ENCODE results near the gene TRIM8.
A peak's percentile ranks its signal among the peaks of the same experiment; 100 is the strongest.

Gene TRIM8

GRCh38 chr10:102642736-102643335, 1.4 kb upstream of the TRIM8 start:
- Histone ChIP-seq H3K4me3 (ENCODE audit: insufficient read depth, low read depth, low read length, poor library complexity, severe bottlenecking) (peak overlapping the region; percentile 92), H3K9me3 (ENCODE audit: control insufficient read depth, low read length) (no peaks in the 10 kb centered on the region), H3K27ac (ENCODE audit: insufficient read depth, low read length, poor library complexity, severe bottlenecking) (peak overlapping the region; percentile 89), H3K27me3 (replicated peaks; ENCODE audit: control insufficient read depth, insufficient read depth, low read length, poor library complexity, severe bottlenecking) (no peaks in the 10 kb centered on the region), H3K36me3 (ENCODE audit: control insufficient read depth, insufficient read depth, low read length) (no peaks in the 10 kb centered on the region), H3K4me1 (ENCODE audit: control insufficient read depth, insufficient read depth, low read length, poor library complexity, severe bottlenecking) (peaks cover 19% of the 10 kb centered on the region)
- peak in 2 of 3 donors; percentile 39 to 47 for DNase-seq

- H3K36me3 ChIP-seq (ENCODE audit: control insufficient read depth, insufficient read depth, low read length): no peaks in the 10 kb centered on the region
- DNase-seq: peak; percentile 16 to 31 (median 17)
- peaks cover 26% of the 10 kb centered on the region for H3K4me1 ChIP-seq (ENCODE audit: control insufficient read depth, insufficient read depth, low read length, poor library complexity, severe bottlenecking)
These were observed 778 bp upstream of the TRIM8 start for GRCh38 chr10:102643336-102644065.

GRCh38 chr10:102644646-102645387, 538 bp downstream of the TRIM8 start:
- Histone ChIP-seq H3K9me3 (ENCODE audit: control insufficient read depth, low read length) (no peaks in the 10 kb centered on the region), H3K4me1 (ENCODE audit: control insufficient read depth, insufficient read depth, low read length, poor library complexity, severe bottlenecking) (peaks cover 39% of the 10 kb centered on the region), H3K4me3 (ENCODE audit: insufficient read depth, low read depth, low read length, poor library complexity, severe bottlenecking) (peak overlapping the region; percentile 87), H3K27me3 (replicated peaks; ENCODE audit: control insufficient read depth, insufficient read depth, low read length, poor library complexity, severe bottlenecking) (no peaks in the 10 kb centered on the region), H3K36me3 (ENCODE audit: control insufficient read depth, insufficient read depth, low read length) (no peaks in the 10 kb centered on the region), H3K27ac (ENCODE audit: insufficient read depth, low read length, poor library complexity, severe bottlenecking) (peak overlapping the region; percentile 95)
- DNase-seq: peak; percentile 69 to 75 (median 70)

More at GRCh38 chr10:102643336-102644065, 778 bp upstream of the TRIM8 start:
- H3K9me3 ChIP-seq (ENCODE audit: control insufficient read depth, low read length): no peaks in the 10 kb centered on the region
- H3K27ac ChIP-seq (ENCODE audit: insufficient read depth, low read length, poor library complexity, severe bottlenecking): peak overlapping the region; percentile 95
- peak overlapping the region; percentile 92 for H3K4me3 ChIP-seq (ENCODE audit: insufficient read depth, low read depth, low read length, poor library complexity, severe bottlenecking)
- no peaks in the 10 kb centered on the region for H3K27me3 ChIP-seq (replicated peaks; ENCODE audit: control insufficient read depth, insufficient read depth, low read length, poor library complexity, severe bottlenecking)

GRCh38 chr10:102645388-102645740, 1.1 kb downstream of the TRIM8 start:
- no peaks in the 10 kb centered on the region for H3K36me3 ChIP-seq (ENCODE audit: control insufficient read depth, insufficient read depth, low read length)
- peak; percentile 15 to 41 (median 39) for DNase-seq
- no peaks in the 10 kb centered on the region for H3K9me3 ChIP-seq (ENCODE audit: control insufficient read depth, low read length)
- H3K4me3 ChIP-seq (ENCODE audit: insufficient read depth, low read depth, low read length, poor library complexity, severe bottlenecking): peak overlapping the region; percentile 87
- peak overlapping the region; percentile 95 for H3K27ac ChIP-seq (ENCODE audit: insufficient read depth, low read length, poor library complexity, severe bottlenecking)
- no peaks in the 10 kb centered on the region for H3K27me3 ChIP-seq (replicated peaks; ENCODE audit: control insufficient read depth, insufficient read depth, low read length, poor library complexity, severe bottlenecking)
- H3K4me1 ChIP-seq (ENCODE audit: control insufficient read depth, insufficient read depth, low read length, poor library complexity, severe bottlenecking): peaks cover 44% of the 10 kb centered on the region

- Histone ChIP-seq H3K4me3 (ENCODE audit: insufficient read depth, low read depth, low read length, poor library complexity, severe bottlenecking) (peak overlapping the region; percentile 87), H3K4me1 (ENCODE audit: control insufficient read depth, insufficient read depth, low read length, poor library complexity, severe bottlenecking) (peaks cover 51% of the 10 kb centered on the region), H3K9me3 (ENCODE audit: control insufficient read depth, low read length) (no peaks in the 10 kb centered on the region)
These were observed 1.7 kb downstream of the TRIM8 start for GRCh38 chr10:102645741-102646609.

GRCh38 chr10:102646610-102647442, 2.5 kb downstream of the TRIM8 start:
- Histone ChIP-seq H3K27ac (ENCODE audit: insufficient read depth, low read length, poor library complexity, severe bottlenecking) (peak overlapping the region; percentile 95), H3K9me3 (ENCODE audit: control insufficient read depth, low read length) (no peaks in the 10 kb centered on the region), H3K27me3 (replicated peaks; ENCODE audit: control insufficient read depth, insufficient read depth, low read length, poor library complexity, severe bottlenecking) (no peaks in the 10 kb centered on the region), H3K4me3 (ENCODE audit: insufficient read depth, low read depth, low read length, poor library complexity, severe bottlenecking) (peak overlapping the region; percentile 87), H3K36me3 (ENCODE audit: control insufficient read depth, insufficient read depth, low read length) (no peaks in the 10 kb centered on the region), H3K4me1 (ENCODE audit: control insufficient read depth, insufficient read depth, low read length, poor library complexity, severe bottlenecking) (peaks cover 54% of the 10 kb centered on the region)
- DNase-seq: no peak

More at GRCh38 chr10:102645741-102646609, 1.7 kb downstream of the TRIM8 start:
- no peaks in the 10 kb centered on the region for H3K36me3 ChIP-seq (ENCODE audit: control insufficient read depth, insufficient read depth, low read length)
- peak; percentile 58 to 74 (median 68) for DNase-seq
- no peaks in the 10 kb centered on the region for H3K27me3 ChIP-seq (replicated peaks; ENCODE audit: control insufficient read depth, insufficient read depth, low read length, poor library complexity, severe bottlenecking)
- H3K27ac ChIP-seq (ENCODE audit: insufficient read depth, low read length, poor library complexity, severe bottlenecking): peak overlapping the region; percentile 95

GRCh38 chr10:102647443-102648268, 3.4 kb downstream of the TRIM8 start:
- DNase-seq: no peak
- H3K4me1 ChIP-seq (ENCODE audit: control insufficient read depth, insufficient read depth, low read length, poor library complexity, severe bottlenecking): peaks cover 60% of the 10 kb centered on the region

GRCh38 chr10:102648269-102648888, 4.1 kb downstream of the TRIM8 start:
- Histone ChIP-seq H3K36me3 (ENCODE audit: control insufficient read depth, insufficient read depth, low read length) (peaks cover 5% of the 10 kb centered on the region), H3K27me3 (replicated peaks; ENCODE audit: control insufficient read depth, insufficient read depth, low read length, poor library complexity, severe bottlenecking) (no peaks in the 10 kb centered on the region), H3K4me1 (ENCODE audit: control insufficient read depth, insufficient read depth, low read length, poor library complexity, severe bottlenecking) (peaks cover 60% of the 10 kb centered on the region), H3K27ac (ENCODE audit: insufficient read depth, low read length, poor library complexity, severe bottlenecking) (peak overlapping the region; percentile 95), H3K4me3 (ENCODE audit: insufficient read depth, low read depth, low read length, poor library complexity, severe bottlenecking) (peak overlapping the region; percentile 87), H3K9me3 (ENCODE audit: control insufficient read depth, low read length) (no peaks in the 10 kb centered on the region)
- DNase-seq: no peak

More at GRCh38 chr10:102647443-102648268, 3.4 kb downstream of the TRIM8 start:
- no peaks in the 10 kb centered on the region for H3K36me3 ChIP-seq (ENCODE audit: control insufficient read depth, insufficient read depth, low read length)
- peak overlapping the region; percentile 95 for H3K27ac ChIP-seq (ENCODE audit: insufficient read depth, low read length, poor library complexity, severe bottlenecking)
- H3K9me3 ChIP-seq (ENCODE audit: control insufficient read depth, low read length): no peaks in the 10 kb centered on the region
- H3K4me3 ChIP-seq (ENCODE audit: insufficient read depth, low read depth, low read length, poor library complexity, severe bottlenecking): peak overlapping the region; percentile 87
- no peaks in the 10 kb centered on the region for H3K27me3 ChIP-seq (replicated peaks; ENCODE audit: control insufficient read depth, insufficient read depth, low read length, poor library complexity, severe bottlenecking)
